Uterus (tissue), 4 donors: ENCODE data around the gene KRT222. TPM values are rescaled to one million over a fixed set of nuclear protein-coding genes. Genes with fewer than 3 reads are reported as not detected.

ENCODE experiments used
- DNase-seq, 2 donors: peaks; one replicate each; pipeline ENCODE4 v3.0.0-alpha.2; 2019 to 2020
- H3K27ac ChIP-seq, 2 donors: fragments of 200-600 bp; sonication (generic); 1 replicate in 1 of 2; 2 replicates in 1 of 2; pipeline ENCODE4 v1.5.1; 2016 to 2018
- H3K27me3 ChIP-seq, 2 donors: fragments of 200-600 bp; sonication (generic); one replicate each; pipeline ENCODE4 v1.5.1; 2018 to 2019; ENCODE audit warnings: control low read depth in 1 of 2
- H3K36me3 ChIP-seq, 2 donors: fragments of 200-600 bp; sonication (generic); one replicate each; pipeline ENCODE4 v1.5.1; 2019; ENCODE audit warnings: control low read depth in 1 of 2
- H3K4me1 ChIP-seq, 2 donors: fragments of 200-600 bp; sonication (generic); one replicate each; pipeline ENCODE4 v1.5.1; 2018 to 2019; ENCODE audit warnings: control low read depth in 1 of 2
- H3K4me3 ChIP-seq, 2 donors: fragments of 200-600 bp; sonication (generic); 1 replicate in 1 of 2; 2 replicates in 1 of 2; pipeline ENCODE4 v1.5.1; 2018 to 2019; ENCODE audit warnings: mild to moderate bottlenecking in 1 of 2
- H3K9me3 ChIP-seq, 2 donors: fragments of 200-600 bp; sonication (generic); one replicate each; pipeline ENCODE4 v1.5.1; 2019; ENCODE audit warnings: control low read depth in 1 of 2
- POLR2A ChIP-seq, 2 donors: fragments of 450-650 bp; IDR thresholded peaks; one replicate each; pipeline ENCODE4 v1.6.1; 2016; ENCODE audit warnings: antibody characterized with exemption in 2 of 2, mild to moderate bottlenecking in 1 of 2, moderate library complexity in 1 of 2
- intact Hi-C: fragments of 100-400 bp; cut with DNase I; formaldehyde crosslinking; loops from one replicate; pipeline ENCODE4 v1.15.1; 2023; ENCODE audit warnings: low total_unique reads
- total RNA-seq, 4 donors: library from RNA; depleted of rRNA in 3 of 4; stranded (reverse); fragments of >200 nt in 3 of 4; gene quantifications; one replicate each; pipeline versions ENCODE4 v1.1.0 to v1.2.4, GENCODE V29; 2014 to 2023
- TF ChIP-seq, protein P1 (sequence below), 4 experiments: fragments of 200-600 bp in 2 of 4; fragments of 450-650 bp in 2 of 4; sonication (generic) in 2 of 4; IDR thresholded peaks; one replicate each; pipeline ENCODE4 v1.5.1; 2016 to 2019; ENCODE audit warnings: antibody characterized with exemption in 4 of 4, mild to moderate bottlenecking in 2 of 4, moderate library complexity in 1 of 4
- donor health status: DM: yes; HTN: yes; CAD: no.

Gene KRT222
- 1 to 10 TPM in 3 of 4 donors, not detected in 1; 1.6 to 4.2 (median 2.6) TPM for total RNA-seq

DNA sequence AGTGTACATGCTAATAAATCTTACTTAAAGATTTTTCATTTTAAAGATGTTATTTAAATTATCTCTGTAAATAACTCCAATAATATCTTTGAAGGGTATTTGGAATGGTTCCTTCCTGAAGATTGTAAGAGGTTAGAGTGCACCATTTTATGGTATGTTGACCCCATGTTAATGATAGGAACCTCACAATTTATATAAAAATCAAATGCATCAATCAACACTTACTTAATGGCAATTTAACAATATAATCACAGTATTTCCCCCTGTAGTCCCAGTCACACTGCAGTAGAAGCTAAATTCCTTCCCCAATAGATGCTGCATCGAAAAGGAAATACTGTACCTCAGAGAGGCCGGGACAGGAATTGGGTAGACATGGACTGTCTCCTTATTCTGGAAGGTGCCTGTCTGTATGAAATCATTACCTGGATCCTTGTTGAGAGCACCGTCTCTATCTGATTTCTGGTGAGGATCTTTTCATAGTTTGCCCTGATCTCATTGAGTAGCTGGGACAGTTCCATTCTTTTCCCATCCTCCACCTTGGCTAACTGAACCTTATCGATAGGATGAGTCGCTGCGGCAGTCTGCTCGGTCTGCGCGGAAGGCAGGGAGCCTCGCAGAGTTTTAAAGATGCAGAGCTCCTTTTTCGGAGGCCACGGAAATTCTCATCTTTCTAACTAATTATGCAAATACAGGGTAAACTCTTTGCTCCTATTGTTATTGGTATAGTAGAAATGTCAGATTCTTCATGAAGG lies at the start of gene KRT222:
Gene KRT222, minus strand, starts transcription at position 596 of the 752 bp plus-strand sequence. Its CDS starts 78 bp downstream, at position 518.
- no peaks in the 10 kb centered on the region for H3K27me3 ChIP-seq
- DNase-seq = no peak
- H3K27ac ChIP-seq = peak within 1 kb of the TSS in 1 of 2 donors; percentile 11
- peak within 1 kb of the TSS; percentile 1 to 13 for H3K4me3 ChIP-seq
- no peaks in the 10 kb centered on the region for H3K4me1 ChIP-seq
- intact Hi-C loops = no loop called here
- no peak for TF ChIP-seq POLR2A (IDR thresholded peaks at IDR 0.05)
- TF ChIP-seq, protein P1, sequence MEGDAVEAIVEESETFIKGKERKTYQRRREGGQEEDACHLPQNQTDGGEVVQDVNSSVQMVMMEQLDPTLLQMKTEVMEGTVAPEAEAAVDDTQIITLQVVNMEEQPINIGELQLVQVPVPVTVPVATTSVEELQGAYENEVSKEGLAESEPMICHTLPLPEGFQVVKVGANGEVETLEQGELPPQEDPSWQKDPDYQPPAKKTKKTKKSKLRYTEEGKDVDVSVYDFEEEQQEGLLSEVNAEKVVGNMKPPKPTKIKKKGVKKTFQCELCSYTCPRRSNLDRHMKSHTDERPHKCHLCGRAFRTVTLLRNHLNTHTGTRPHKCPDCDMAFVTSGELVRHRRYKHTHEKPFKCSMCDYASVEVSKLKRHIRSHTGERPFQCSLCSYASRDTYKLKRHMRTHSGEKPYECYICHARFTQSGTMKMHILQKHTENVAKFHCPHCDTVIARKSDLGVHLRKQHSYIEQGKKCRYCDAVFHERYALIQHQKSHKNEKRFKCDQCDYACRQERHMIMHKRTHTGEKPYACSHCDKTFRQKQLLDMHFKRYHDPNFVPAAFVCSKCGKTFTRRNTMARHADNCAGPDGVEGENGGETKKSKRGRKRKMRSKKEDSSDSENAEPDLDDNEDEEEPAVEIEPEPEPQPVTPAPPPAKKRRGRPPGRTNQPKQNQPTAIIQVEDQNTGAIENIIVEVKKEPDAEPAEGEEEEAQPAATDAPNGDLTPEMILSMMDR (IDR thresholded peaks at IDR 0.05) = no peak
- H3K9me3 ChIP-seq = no peaks in the 10 kb centered on the region
- H3K36me3 ChIP-seq = no peaks in the 10 kb centered on the region

DNA sequence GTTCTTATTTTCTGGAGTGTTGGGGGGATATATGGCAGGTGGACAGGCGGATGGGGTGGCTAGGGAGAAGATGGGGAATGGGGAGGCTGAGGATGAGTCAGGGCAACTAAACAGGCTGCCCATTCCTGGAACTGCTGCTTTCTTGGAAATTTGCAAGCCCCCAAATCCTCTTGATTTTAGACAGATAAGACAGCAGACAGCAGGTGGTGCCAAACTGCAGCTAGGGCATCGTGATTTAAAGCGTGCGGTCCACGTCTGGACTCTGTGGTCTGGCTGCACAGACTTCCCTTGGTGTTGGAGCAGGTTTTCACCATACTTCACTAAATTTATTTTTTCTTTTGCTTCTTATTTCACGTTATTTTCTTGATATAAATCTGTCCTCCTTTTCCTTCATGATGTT lies 49.5 kb upstream of the KRT222 start:
- Histone ChIP-seq H3K36me3 (no peaks in the 10 kb centered on the region), H3K27ac (no peak overlapping the region), H3K4me1 (no peaks in the 10 kb centered on the region), H3K27me3 (no peaks in the 10 kb centered on the region), H3K9me3 (no peaks in the 10 kb centered on the region), H3K4me3 (no peak overlapping the region)
- intact Hi-C loops = no loop called here
- TF ChIP-seq POLR2A (IDR thresholded peaks at IDR 0.05) = no peak
- TF ChIP-seq, protein P1 (IDR thresholded peaks at IDR 0.05) = no peak
- DNase-seq = no peak

DNA sequence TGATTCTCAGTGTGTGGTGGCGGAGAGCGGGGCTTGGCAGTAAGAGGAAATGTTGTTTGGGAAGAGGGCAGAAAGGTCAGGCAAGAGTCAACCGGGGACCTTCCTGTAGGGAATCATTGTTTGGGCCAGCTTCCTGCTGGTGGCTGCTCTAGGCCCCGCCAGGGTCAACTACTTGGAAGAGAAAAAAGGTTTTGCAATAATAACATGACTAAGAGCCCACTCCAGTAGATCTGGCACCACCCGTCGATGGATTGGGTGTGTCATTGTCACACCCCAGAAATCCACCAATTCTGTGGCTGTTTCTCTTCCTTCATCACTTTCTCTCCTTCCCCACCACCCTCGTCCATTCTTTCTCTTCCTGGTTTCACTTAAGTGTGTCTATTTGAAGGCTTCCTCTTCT lies 42.8 kb upstream of the KRT222 start:
- TF ChIP-seq, protein P1 (IDR thresholded peaks at IDR 0.05) = no peak
- no peak for TF ChIP-seq POLR2A (IDR thresholded peaks at IDR 0.05)
- H3K9me3 ChIP-seq = no peaks in the 10 kb centered on the region
- no peak overlapping the region for H3K4me3 ChIP-seq
- peak overlapping the region in 1 of 2 donors; percentile 6 for H3K27ac ChIP-seq
- no peaks in the 10 kb centered on the region for H3K36me3 ChIP-seq
- peak in 1 of 2 donors; percentile 47 for DNase-seq
- no peaks in the 10 kb centered on the region for H3K27me3 ChIP-seq
- intact Hi-C loops = no loop called here
- no peaks in the 10 kb centered on the region for H3K4me1 ChIP-seq

DNA sequence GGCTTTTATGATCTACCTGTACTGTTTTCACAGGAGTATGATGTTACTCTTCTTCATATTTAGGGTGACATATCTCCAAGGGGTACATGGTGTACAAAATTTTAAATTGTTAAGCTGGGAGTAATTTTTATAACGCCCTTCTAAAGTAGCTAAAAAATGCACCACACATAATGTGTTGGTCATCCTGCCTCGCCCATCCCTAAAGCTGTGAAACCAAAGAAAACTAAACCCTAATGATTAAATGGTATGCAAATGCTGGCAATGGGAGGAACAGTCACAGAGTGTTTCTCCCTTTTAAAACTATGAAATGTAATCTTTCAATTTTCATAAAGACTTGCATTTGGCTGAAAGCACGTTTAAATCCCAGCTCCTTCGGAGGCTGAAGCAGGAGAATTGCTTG lies 40.6 kb upstream of the KRT222 start:
- Histone ChIP-seq H3K36me3 (no peaks in the 10 kb centered on the region), H3K9me3 (no peaks in the 10 kb centered on the region), H3K27ac (no peak overlapping the region), H3K27me3 (no peaks in the 10 kb centered on the region), H3K4me3 (no peak overlapping the region), H3K4me1 (no peaks in the 10 kb centered on the region)
- TF ChIP-seq POLR2A (IDR thresholded peaks at IDR 0.05) = no peak
- TF ChIP-seq, protein P1 (IDR thresholded peaks at IDR 0.05) = no peak
- no peak for DNase-seq
- intact Hi-C loops = no loop called here

DNA sequence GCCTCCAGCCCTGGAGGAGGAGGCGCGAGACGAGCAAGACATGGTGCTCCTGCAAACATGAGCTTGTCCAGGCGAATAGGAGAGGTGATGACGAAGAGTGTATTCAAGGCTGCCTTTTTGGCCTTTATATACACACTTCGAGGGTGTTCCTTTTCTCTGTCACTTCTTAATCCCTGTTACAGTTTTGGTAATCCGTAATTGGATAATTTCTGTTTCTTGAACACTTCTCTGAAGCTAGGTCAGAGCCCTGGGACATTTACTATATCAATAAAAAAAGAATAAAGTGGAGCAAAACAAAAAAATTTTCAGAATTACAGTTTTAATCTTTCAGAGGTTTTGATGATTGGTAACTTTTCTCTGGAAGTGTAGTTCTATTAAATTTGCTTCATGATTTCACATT lies 38.7 kb upstream of the KRT222 start, which contains the start of gene KRT24:
Gene KRT24, minus strand, starts transcription at position 101 of the 400 bp plus-strand sequence. Its CDS starts 59 bp downstream, at position 42.
- Histone ChIP-seq H3K27me3 (no peaks in the 10 kb centered on the region), H3K27ac (no peak within 1 kb of the TSS), H3K9me3 (no peaks in the 10 kb centered on the region), H3K36me3 (no peaks in the 10 kb centered on the region), H3K4me1 (no peaks in the 10 kb centered on the region), H3K4me3 (no peak within 1 kb of the TSS)
- TF ChIP-seq, protein P1 (IDR thresholded peaks at IDR 0.05) = no peak
- TF ChIP-seq POLR2A (IDR thresholded peaks at IDR 0.05) = no peak
- intact Hi-C loops = no loop called here
- DNase-seq = no peak
